ENCODE data around the gene ARSB. TPM values are rescaled to one million over a fixed set of nuclear protein-coding genes. Genes with fewer than 3 reads are reported as not detected.

The ARSB gene
- total and polyA plus RNA-seq, 9 of the 15 experiments (the other 6 are each of a cell fraction or from before 2014, with no cell fraction given) = 0.52 to 4.6 (median 2.4) TPM

DNA sequence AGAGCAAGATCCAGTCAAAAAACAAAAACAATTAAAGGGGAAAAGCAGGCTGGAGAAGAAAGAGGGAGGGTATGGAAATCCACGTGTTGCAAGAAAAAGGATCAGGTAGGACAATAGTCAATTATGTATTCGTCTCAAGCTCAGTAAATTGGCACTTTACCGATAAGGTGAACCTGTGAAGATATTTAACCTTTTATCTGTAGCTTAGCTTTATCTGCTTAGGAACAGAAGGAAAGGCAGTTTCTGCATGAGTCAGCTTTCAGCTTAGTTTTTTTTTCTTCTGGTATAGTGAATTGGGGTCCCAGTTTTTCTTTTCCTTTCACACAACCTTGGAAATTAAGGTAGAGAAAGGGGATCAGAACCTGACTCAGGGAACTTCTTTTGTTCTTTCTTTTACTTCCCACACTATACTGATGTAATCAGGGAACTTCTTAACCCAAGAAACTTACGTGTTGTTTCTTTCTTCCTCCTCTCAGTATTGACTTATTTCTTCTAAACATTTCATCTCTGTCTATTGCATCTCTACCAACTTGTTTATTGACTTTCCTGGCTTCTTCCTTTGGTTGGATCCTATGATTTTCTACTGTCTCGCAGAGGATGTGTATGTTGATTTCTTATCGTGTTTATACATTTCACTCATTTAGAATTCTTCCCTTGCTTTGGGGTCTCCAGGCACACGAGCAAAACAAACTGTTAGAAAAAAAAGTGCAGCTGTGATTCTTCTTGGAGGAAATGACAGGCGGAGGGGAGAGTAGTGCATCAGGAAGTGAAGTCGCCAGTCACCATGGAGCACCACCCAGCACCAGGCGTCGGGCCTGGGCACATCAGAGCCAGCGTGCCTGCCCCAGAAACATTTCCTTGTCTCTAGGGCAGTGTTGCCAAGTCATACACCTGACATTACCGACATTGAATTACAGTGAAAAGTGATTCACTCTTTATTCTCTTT is 213.6 kb downstream of the ARSB start (continued):
- TF ChIP-seq, protein P1, sequence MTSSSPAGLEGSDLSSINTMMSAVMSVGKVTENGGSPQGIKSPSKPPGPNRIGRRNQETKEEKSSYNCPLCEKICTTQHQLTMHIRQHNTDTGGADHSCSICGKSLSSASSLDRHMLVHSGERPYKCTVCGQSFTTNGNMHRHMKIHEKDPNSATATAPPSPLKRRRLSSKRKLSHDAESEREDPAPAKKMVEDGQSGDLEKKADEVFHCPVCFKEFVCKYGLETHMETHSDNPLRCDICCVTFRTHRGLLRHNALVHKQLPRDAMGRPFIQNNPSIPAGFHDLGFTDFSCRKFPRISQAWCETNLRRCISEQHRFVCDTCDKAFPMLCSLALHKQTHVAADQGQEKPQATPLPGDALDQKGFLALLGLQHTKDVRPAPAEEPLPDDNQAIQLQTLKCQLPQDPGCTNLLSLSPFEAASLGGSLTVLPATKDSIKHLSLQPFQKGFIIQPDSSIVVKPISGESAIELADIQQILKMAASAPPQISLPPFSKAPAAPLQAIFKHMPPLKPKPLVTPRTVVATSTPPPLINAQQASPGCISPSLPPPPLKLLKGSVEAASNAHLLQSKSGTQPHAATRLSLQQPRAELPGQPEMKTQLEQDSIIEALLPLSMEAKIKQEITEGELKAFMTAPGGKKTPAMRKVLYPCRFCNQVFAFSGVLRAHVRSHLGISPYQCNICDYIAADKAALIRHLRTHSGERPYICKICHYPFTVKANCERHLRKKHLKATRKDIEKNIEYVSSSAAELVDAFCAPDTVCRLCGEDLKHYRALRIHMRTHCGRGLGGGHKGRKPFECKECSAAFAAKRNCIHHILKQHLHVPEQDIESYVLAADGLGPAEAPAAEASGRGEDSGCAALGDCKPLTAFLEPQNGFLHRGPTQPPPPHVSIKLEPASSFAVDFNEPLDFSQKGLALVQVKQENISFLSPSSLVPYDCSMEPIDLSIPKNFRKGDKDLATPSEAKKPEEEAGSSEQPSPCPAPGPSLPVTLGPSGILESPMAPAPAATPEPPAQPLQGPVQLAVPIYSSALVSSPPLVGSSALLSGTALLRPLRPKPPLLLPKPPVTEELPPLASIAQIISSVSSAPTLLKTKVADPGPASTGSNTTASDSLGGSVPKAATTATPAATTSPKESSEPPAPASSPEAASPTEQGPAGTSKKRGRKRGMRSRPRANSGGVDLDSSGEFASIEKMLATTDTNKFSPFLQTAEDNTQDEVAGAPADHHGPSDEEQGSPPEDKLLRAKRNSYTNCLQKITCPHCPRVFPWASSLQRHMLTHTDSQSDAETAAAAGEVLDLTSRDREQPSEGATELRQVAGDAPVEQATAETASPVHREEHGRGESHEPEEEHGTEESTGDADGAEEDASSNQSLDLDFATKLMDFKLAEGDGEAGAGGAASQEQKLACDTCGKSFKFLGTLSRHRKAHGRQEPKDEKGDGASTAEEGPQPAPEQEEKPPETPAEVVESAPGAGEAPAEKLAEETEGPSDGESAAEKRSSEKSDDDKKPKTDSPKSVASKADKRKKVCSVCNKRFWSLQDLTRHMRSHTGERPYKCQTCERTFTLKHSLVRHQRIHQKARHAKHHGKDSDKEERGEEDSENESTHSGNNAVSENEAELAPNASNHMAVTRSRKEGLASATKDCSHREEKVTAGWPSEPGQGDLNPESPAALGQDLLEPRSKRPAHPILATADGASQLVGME (CRISPR knock-in tag; IDR thresholded peaks at IDR 0.05) = no peak
- TF ChIP-seq, protein P2, sequence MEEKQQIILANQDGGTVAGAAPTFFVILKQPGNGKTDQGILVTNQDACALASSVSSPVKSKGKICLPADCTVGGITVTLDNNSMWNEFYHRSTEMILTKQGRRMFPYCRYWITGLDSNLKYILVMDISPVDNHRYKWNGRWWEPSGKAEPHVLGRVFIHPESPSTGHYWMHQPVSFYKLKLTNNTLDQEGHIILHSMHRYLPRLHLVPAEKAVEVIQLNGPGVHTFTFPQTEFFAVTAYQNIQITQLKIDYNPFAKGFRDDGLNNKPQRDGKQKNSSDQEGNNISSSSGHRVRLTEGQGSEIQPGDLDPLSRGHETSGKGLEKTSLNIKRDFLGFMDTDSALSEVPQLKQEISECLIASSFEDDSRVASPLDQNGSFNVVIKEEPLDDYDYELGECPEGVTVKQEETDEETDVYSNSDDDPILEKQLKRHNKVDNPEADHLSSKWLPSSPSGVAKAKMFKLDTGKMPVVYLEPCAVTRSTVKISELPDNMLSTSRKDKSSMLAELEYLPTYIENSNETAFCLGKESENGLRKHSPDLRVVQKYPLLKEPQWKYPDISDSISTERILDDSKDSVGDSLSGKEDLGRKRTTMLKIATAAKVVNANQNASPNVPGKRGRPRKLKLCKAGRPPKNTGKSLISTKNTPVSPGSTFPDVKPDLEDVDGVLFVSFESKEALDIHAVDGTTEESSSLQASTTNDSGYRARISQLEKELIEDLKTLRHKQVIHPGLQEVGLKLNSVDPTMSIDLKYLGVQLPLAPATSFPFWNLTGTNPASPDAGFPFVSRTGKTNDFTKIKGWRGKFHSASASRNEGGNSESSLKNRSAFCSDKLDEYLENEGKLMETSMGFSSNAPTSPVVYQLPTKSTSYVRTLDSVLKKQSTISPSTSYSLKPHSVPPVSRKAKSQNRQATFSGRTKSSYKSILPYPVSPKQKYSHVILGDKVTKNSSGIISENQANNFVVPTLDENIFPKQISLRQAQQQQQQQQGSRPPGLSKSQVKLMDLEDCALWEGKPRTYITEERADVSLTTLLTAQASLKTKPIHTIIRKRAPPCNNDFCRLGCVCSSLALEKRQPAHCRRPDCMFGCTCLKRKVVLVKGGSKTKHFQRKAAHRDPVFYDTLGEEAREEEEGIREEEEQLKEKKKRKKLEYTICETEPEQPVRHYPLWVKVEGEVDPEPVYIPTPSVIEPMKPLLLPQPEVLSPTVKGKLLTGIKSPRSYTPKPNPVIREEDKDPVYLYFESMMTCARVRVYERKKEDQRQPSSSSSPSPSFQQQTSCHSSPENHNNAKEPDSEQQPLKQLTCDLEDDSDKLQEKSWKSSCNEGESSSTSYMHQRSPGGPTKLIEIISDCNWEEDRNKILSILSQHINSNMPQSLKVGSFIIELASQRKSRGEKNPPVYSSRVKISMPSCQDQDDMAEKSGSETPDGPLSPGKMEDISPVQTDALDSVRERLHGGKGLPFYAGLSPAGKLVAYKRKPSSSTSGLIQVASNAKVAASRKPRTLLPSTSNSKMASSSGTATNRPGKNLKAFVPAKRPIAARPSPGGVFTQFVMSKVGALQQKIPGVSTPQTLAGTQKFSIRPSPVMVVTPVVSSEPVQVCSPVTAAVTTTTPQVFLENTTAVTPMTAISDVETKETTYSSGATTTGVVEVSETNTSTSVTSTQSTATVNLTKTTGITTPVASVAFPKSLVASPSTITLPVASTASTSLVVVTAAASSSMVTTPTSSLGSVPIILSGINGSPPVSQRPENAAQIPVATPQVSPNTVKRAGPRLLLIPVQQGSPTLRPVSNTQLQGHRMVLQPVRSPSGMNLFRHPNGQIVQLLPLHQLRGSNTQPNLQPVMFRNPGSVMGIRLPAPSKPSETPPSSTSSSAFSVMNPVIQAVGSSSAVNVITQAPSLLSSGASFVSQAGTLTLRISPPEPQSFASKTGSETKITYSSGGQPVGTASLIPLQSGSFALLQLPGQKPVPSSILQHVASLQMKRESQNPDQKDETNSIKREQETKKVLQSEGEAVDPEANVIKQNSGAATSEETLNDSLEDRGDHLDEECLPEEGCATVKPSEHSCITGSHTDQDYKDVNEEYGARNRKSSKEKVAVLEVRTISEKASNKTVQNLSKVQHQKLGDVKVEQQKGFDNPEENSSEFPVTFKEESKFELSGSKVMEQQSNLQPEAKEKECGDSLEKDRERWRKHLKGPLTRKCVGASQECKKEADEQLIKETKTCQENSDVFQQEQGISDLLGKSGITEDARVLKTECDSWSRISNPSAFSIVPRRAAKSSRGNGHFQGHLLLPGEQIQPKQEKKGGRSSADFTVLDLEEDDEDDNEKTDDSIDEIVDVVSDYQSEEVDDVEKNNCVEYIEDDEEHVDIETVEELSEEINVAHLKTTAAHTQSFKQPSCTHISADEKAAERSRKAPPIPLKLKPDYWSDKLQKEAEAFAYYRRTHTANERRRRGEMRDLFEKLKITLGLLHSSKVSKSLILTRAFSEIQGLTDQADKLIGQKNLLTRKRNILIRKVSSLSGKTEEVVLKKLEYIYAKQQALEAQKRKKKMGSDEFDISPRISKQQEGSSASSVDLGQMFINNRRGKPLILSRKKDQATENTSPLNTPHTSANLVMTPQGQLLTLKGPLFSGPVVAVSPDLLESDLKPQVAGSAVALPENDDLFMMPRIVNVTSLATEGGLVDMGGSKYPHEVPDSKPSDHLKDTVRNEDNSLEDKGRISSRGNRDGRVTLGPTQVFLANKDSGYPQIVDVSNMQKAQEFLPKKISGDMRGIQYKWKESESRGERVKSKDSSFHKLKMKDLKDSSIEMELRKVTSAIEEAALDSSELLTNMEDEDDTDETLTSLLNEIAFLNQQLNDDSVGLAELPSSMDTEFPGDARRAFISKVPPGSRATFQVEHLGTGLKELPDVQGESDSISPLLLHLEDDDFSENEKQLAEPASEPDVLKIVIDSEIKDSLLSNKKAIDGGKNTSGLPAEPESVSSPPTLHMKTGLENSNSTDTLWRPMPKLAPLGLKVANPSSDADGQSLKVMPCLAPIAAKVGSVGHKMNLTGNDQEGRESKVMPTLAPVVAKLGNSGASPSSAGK (IDR thresholded peaks at IDR 0.05) = no peak; the same call in 1 of the 2 replicates

Data from K562 (cell line).